ENCODE data around the gene VSTM2L.
A peak's percentile ranks its signal among the peaks of the same experiment; 100 is the strongest.

Gene VSTM2L

GRCh38 chr20:37901654-37902503 is 1.0 kb upstream of the VSTM2L start:
- peak; percentile 47 for DNase-seq

- DNase-seq, result peak; percentile 14
These were observed 535 bp downstream of the VSTM2L start for GRCh38 chr20:37903317-37904007.

- DNase-seq, result no peak
These were observed 1.2 kb downstream of the VSTM2L start for GRCh38 chr20:37904008-37904642.

GRCh38 chr20:37904845-37905373 is 2.0 kb downstream of the VSTM2L start:
- DNase-seq, result no peak

- DNase-seq, result no peak
These were observed 3.0 kb downstream of the VSTM2L start for GRCh38 chr20:37905671-37906613.

GRCh38 chr20:37907330-37907676 is 4.4 kb downstream of the VSTM2L start:
- no peak for DNase-seq

GRCh38 chr20:37907677-37908401 is 4.9 kb downstream of the VSTM2L start:
- DNase-seq, result no peak

- DNase-seq, result no peak
These were observed 8.3 kb downstream of the VSTM2L start for GRCh38 chr20:37911261-37911660.

- DNase-seq, result no peak
These were observed 8.9 kb downstream of the VSTM2L start for GRCh38 chr20:37911838-37912281.

- DNase-seq, result no peak
These were observed 9.9 kb downstream of the VSTM2L start for GRCh38 chr20:37912874-37913273.

- no peak for DNase-seq
These were observed 10.8 kb downstream of the VSTM2L start for GRCh38 chr20:37913567-37914366.

- no peak for DNase-seq
These were observed 11.4 kb downstream of the VSTM2L start for GRCh38 chr20:37914367-37914671.

- no peak for DNase-seq
These were observed 11.9 kb downstream of the VSTM2L start for GRCh38 chr20:37914672-37915433.

GRCh38 chr20:37915434-37915787 is 12.5 kb downstream of the VSTM2L start:
- no peak for DNase-seq

GRCh38 chr20:37915800-37916570 is 13.1 kb downstream of the VSTM2L start:
- no peak for DNase-seq

- no peak for DNase-seq
These were observed 14.5 kb downstream of the VSTM2L start for GRCh38 chr20:37917461-37917860.

- DNase-seq, result no peak
These were observed 15.1 kb downstream of the VSTM2L start for GRCh38 chr20:37918035-37918434.

GRCh38 chr20:37919389-37920040 is 16.6 kb downstream of the VSTM2L start:
- DNase-seq, result no peak

GRCh38 chr20:37920270-37920669 is 17.3 kb downstream of the VSTM2L start:
- no peak for DNase-seq

All from NCI-H526 treated with DMSO at 0.1 percent for 48 hours (cell line).